Progenitor cell of endocrine pancreas (in vitro differentiated cells): ENCODE measurements around the gene CCDC152. TPM values are rescaled to one million over a fixed set of nuclear protein-coding genes. Genes with fewer than 3 reads are reported as not detected.

Experiments used
- DNase-seq: peaks from one replicate; pipeline ENCODE4 v3.0.0; 2021; ENCODE audit warnings: low spot score; ENCODE audit not compliant: unreplicated experiment
- H3K27ac Mint-ChIP-seq: 2 replicates; pipeline ENCODE4 v1.8.0; 2021; ENCODE audit warnings: mild to moderate bottlenecking, moderate library complexity, mixed read lengths
- H3K27me3 Mint-ChIP-seq: 2 replicates; pipeline ENCODE4 v1.8.0; 2021; ENCODE audit warnings: mixed read lengths
- H3K36me3 Mint-ChIP-seq: 2 replicates; pipeline ENCODE4 v1.8.0; 2022; ENCODE audit warnings: mixed read lengths; ENCODE audit not compliant: insufficient read depth
- H3K4me1 Mint-ChIP-seq: 2 replicates; pipeline ENCODE4 v1.8.0; 2021; ENCODE audit warnings: low read depth, mixed read lengths
- H3K4me3 Mint-ChIP-seq: 2 replicates; pipeline ENCODE4 v1.8.0; 2021; ENCODE audit warnings: low read depth, mild to moderate bottlenecking, moderate library complexity, mixed read lengths
- H3K9me3 Mint-ChIP-seq: 2 replicates; pipeline ENCODE4 v1.8.0; 2021; ENCODE audit warnings: low read depth, mixed read lengths
- CTCF ChIP-seq: fragments of 200-600 bp; sonication (generic); IDR thresholded peaks from one replicate; pipeline ENCODE4 v1.5.0; 2021; ENCODE audit warnings: antibody characterized with exemption, mild to moderate bottlenecking; ENCODE audit not compliant: unreplicated experiment
- total RNA-seq: library from RNA; stranded (reverse); gene quantifications from 2 replicates; pipeline ENCODE4 v1.2.1, GENCODE V29; 2021

CCDC152 gene
- total RNA-seq, 1 donor from 2014 or later = 0.17 TPM

- H3K4me1 Mint-ChIP-seq = no peaks in the 10 kb centered on the region
- no peak for DNase-seq
- no peak for TF ChIP-seq CTCF
- H3K36me3 Mint-ChIP-seq = no peaks in the 10 kb centered on the region
- no peak overlapping the region for H3K4me3 Mint-ChIP-seq
- peaks cover 22% of the 10 kb centered on the region for H3K9me3 Mint-ChIP-seq
- H3K27ac Mint-ChIP-seq = no peak overlapping the region
- H3K27me3 Mint-ChIP-seq = no peaks in the 10 kb centered on the region
Measured at GRCh38 chr5:42836070-42836769, 79.6 kb downstream of the CCDC152 start.

GRCh38 chr5:42837601-42838000, 81.0 kb downstream of the CCDC152 start:
- H3K36me3 Mint-ChIP-seq = no peaks in the 10 kb centered on the region

GRCh38 chr5:42839196-42839595, 82.6 kb downstream of the CCDC152 start:
- no peak for TF ChIP-seq CTCF

More at GRCh38 chr5:42837601-42838000, 81.0 kb downstream of the CCDC152 start:
- H3K4me1 Mint-ChIP-seq = no peaks in the 10 kb centered on the region
- no peak for DNase-seq
- peaks cover 22% of the 10 kb centered on the region for H3K9me3 Mint-ChIP-seq
- H3K4me3 Mint-ChIP-seq = no peak overlapping the region
- no peaks in the 10 kb centered on the region for H3K27me3 Mint-ChIP-seq
- TF ChIP-seq CTCF = no peak
- no peak overlapping the region for H3K27ac Mint-ChIP-seq

GRCh38 chr5:42840269-42840668, 83.7 kb downstream of the CCDC152 start:
- DNase-seq = no peak
- Mint-ChIP-seq H3K9me3 (peaks cover 6% of the 10 kb centered on the region), H3K36me3 (no peaks in the 10 kb centered on the region), H3K4me1 (no peaks in the 10 kb centered on the region), H3K27ac (no peak overlapping the region), H3K4me3 (no peak overlapping the region), H3K27me3 (no peaks in the 10 kb centered on the region)
- no peak for TF ChIP-seq CTCF

More at GRCh38 chr5:42839196-42839595, 82.6 kb downstream of the CCDC152 start:
- DNase-seq = no peak
- Mint-ChIP-seq H3K36me3 (no peaks in the 10 kb centered on the region), H3K9me3 (peaks cover 14% of the 10 kb centered on the region), H3K4me1 (no peaks in the 10 kb centered on the region), H3K4me3 (no peak overlapping the region), H3K27me3 (no peaks in the 10 kb centered on the region), H3K27ac (no peak overlapping the region)

GRCh38 chr5:42840842-42841567, 84.4 kb downstream of the CCDC152 start:
- DNase-seq = no peak
- H3K4me1 Mint-ChIP-seq = no peaks in the 10 kb centered on the region
- no peak overlapping the region for H3K4me3 Mint-ChIP-seq
- no peaks in the 10 kb centered on the region for H3K36me3 Mint-ChIP-seq
- H3K27me3 Mint-ChIP-seq = no peaks in the 10 kb centered on the region
- peaks cover 3% of the 10 kb centered on the region for H3K9me3 Mint-ChIP-seq
- no peak for TF ChIP-seq CTCF
- H3K27ac Mint-ChIP-seq = no peak overlapping the region
